Measurements from ENCODE around the gene ASB16.

DNA sequence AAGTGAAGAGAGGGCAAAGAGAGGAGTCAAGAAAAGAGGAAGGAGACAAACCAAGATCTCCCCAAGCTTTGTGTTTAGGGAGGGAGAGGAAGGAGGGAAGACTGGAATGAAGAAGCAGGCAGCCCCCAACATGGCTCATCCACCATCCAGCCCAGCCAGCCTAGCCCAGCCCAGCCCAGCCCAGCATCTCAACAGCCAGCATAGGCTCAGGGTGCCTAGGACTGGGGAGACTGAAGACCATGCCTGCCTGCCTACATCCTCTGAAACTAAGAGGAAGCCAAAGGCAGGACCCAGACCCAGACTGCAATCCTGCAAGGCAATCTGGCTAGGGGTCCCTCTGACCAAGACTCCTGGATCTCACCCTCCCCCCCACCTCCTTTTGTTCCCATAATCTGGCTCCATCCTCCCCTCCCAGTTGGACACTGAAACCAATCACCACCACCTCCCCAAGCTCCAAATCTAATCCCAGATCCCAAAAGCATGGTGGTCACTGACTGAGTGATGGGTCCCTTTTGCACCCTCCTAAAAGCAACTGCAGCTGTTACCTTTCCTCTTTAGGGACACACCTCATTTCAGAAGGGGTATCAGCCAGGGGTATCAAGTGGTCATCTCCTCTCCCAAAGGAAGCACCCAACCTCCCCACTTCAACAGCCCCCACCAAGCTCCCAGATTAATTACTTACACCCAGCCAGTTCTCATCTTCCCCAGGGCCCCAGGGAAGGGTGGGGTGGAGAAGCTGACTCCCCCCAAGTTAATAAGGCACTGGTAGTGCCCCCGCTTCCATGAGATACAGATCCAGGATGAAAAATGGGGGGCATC, 48.3 kb upstream of the ASB16 start:
- TF ChIP-seq, protein P1, sequence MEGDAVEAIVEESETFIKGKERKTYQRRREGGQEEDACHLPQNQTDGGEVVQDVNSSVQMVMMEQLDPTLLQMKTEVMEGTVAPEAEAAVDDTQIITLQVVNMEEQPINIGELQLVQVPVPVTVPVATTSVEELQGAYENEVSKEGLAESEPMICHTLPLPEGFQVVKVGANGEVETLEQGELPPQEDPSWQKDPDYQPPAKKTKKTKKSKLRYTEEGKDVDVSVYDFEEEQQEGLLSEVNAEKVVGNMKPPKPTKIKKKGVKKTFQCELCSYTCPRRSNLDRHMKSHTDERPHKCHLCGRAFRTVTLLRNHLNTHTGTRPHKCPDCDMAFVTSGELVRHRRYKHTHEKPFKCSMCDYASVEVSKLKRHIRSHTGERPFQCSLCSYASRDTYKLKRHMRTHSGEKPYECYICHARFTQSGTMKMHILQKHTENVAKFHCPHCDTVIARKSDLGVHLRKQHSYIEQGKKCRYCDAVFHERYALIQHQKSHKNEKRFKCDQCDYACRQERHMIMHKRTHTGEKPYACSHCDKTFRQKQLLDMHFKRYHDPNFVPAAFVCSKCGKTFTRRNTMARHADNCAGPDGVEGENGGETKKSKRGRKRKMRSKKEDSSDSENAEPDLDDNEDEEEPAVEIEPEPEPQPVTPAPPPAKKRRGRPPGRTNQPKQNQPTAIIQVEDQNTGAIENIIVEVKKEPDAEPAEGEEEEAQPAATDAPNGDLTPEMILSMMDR (IDR thresholded peaks at IDR 0.05) = no peak
- TF ChIP-seq POLR2A (IDR thresholded peaks at IDR 0.05) = no peak

All from Peyer's patch (tissue), 4 donors.